Heart left ventricle (tissue), 16 donors: ENCODE measurements around the gene NUP214. TPM values are rescaled to one million over a fixed set of nuclear protein-coding genes. Genes with fewer than 3 reads are reported as not detected.
A peak's percentile ranks its signal among the peaks of the same experiment; 100 is the strongest.

Source experiments
- ATAC-seq, 4 donors: fragments of 200-7000 bp; cut with Tn5 transposase; one replicate each; pipeline ENCODE4 v1.9.1; 2020 to 2022; ENCODE audit warnings: moderate library complexity in 4 of 4, mild to moderate bottlenecking in 3 of 4, moderate number of reproducible peaks in 1 of 4
- DNase-seq, 5 donors: peaks; one replicate each; pipeline ENCODE4 v3.0.0-alpha.2; 2020
- H3K27ac ChIP-seq, 12 donors: fragments of 200-600 bp; sonication (generic) in 4 of 12; one replicate each; pipeline versions ENCODE4 v1.5.0 to v1.8.0; 2016 to 2022; ENCODE audit warnings: mild to moderate bottlenecking in 2 of 12
- H3K27me3 ChIP-seq, 9 donors: fragments of 200-600 bp; sonication (generic) in 2 of 9; one replicate each; pipeline versions ENCODE4 v1.5.1 to v1.8.0; 2016 to 2022; ENCODE audit warnings: mild to moderate bottlenecking in 3 of 9
- H3K36me3 ChIP-seq, 9 donors: fragments of 200-600 bp; sonication (generic) in 2 of 9; one replicate each; pipeline versions ENCODE4 v1.5.0 to v1.8.0; 2018 to 2022; ENCODE audit warnings: mild to moderate bottlenecking in 2 of 9
- H3K4me1 ChIP-seq, 12 donors: fragments of 200-600 bp; sonication (generic) in 4 of 12; one replicate each; pipeline versions ENCODE4 v1.5.0 to v1.8.0; 2016 to 2022; ENCODE audit warnings: mild to moderate bottlenecking in 3 of 12
- H3K4me3 ChIP-seq, 12 donors: fragments of 200-600 bp; sonication (generic) in 4 of 12; one replicate each; pipeline versions ENCODE4 v1.5.0 to v1.8.0; 2017 to 2022; ENCODE audit warnings: mild to moderate bottlenecking in 9 of 12, moderate library complexity in 4 of 12
- H3K9me3 ChIP-seq, 12 donors: fragments of 200-600 bp; sonication (generic) in 4 of 12; one replicate each; pipeline versions ENCODE4 v1.5.0 to v1.8.0; 2016 to 2022; ENCODE audit warnings: mild to moderate bottlenecking in 1 of 12
- CTCF ChIP-seq, 12 donors: fragments of 200-600 bp; sonication (generic) in 4 of 12; IDR thresholded peaks; one replicate each; pipeline versions ENCODE4 v1.5.0 to v1.8.0; 2018 to 2022; ENCODE audit warnings: antibody characterized with exemption in 12 of 12, mild to moderate bottlenecking in 5 of 12
- POLR2A ChIP-seq, 2 donors: fragments of 450-650 bp; IDR thresholded peaks; one replicate each; pipeline ENCODE4 v1.6.1; 2017; ENCODE audit warnings: antibody characterized with exemption in 2 of 2, mild to moderate bottlenecking in 2 of 2, moderate library complexity in 2 of 2
- WGBS, 4 donors: extraction: QIAGEN DNeasy Blood & Tissue Kit in 2 of 4; methylation state at CpG; one replicate each; pipeline versions ENCODE4 v1.1.5 to v1.1.7; 2013 to 2018; 5-methylcytosine and 5-hydroxymethylcytosine counted together
- intact Hi-C, 10 donors: fragments of 100-400 bp; cut with DNase I; formaldehyde crosslinking; loops; one replicate each; pipeline versions ENCODE4 v1.11.1 to v1.14.2; 2022
- polyA plus RNA-seq, 2 donors: library from polyadenylated mRNA; stranded (reverse); fragments of 200-250 nt; gene quantifications; one replicate each; pipeline ENCODE4 v1.2.3, GENCODE V29; 2013
- total RNA-seq, 9 donors: library from RNA; depleted of rRNA in 2 of 9; stranded (reverse); fragments of >200 nt in 2 of 9; fragmentation: NEBNext Ultra II Directional in 3 of 9; extraction: Animal tissue kit (Norgen Biotek cat#: 25700) in 3 of 9; gene quantifications; one replicate each; pipeline versions ENCODE4 v1.1.0 to v1.2.4, GENCODE V29; 2016 to 2023
- donor health status: ischemic (EF 13 %, LVEDD 7.1; RV severe dilation, severe dysfunction).
- donor health status: healthy with polysubstance abuse.
- donor health status: DM: no; HTN: yes; CAD: no.
- donor health status: DM: no; HTN: no; CAD: no.
- donor health status: ischemic (EF 25% LVEDD 6.9; RV normal size, moderate dysfunction).
- donor health status: ischemic (EF 25% LVEDD 5.7; RV mildly dilated, moderate dysfunction).
- donor health status: healthy.
- donor health status: DM: yes; HTN: yes; CAD: no.
- donor health status: ischemic (EF 35%, LVEDD 5.7; RV mildly dilated, moderate dysfunction).
- donor health status: nonischemic (EF 11% LVEDD 7.7; RV severe dilation, severe dysfunction).
- donor health status: DM: yes; HTN: yes; CAD: no.
- donor health status: PGD.
- donor health status: ischemic (EF 29% LVEDD 5.4; RV normal size, mild dysfunction).
- donor health status: nonischemic (EF 23%, LVEDD 6.1; RV moderate dilation, normal function).

The NUP214 gene
- total and polyA plus RNA-seq, 11 donors: 13.7 to 45.1 (median 23.6) TPM

- intact Hi-C loops: loop anchor here in 7 of 10 donors (5.0 to 10.0 kb wide), 7 partner anchors 33 to 102 kb away; no protein-coding TSS in a partner anchor
- Histone ChIP-seq H3K27ac (peak overlapping the region; percentile 53 to 99 (median 89)), H3K36me3 (no peaks in the 10 kb centered on the region), H3K27me3 (peaks cover 0 to 20% (median 0%) of the 10 kb centered on the region in 9 donors), H3K4me3 (peak overlapping the region in 1 of 12 donors; percentile 17), H3K4me1 (peaks cover 9 to 58% (median 23%) of the 10 kb centered on the region in 12 donors), H3K9me3 (no peaks in the 10 kb centered on the region)
- ATAC-seq: peak in 3 of 4 donors; percentile 8 to 21 (median 16)
- peak in 3 of 5 donors; percentile 38 to 76 (median 69) for DNase-seq
- 50 to 58% (median 53%) methylated on average over 5 to 11 of the region's 11 CpGs for WGBS, 4 donors
- TF ChIP-seq POLR2A (IDR thresholded peaks at IDR 0.05) (no peak), CTCF (IDR thresholded peaks at IDR 0.05) (no peak)
These were observed 153.9 kb downstream of the NUP214 start for GRCh38 chr9:131279196-131279862.

- no peaks in the 10 kb centered on the region for H3K9me3 ChIP-seq
- peaks cover 0 to 20% (median 0%) of the 10 kb centered on the region in 9 donors for H3K27me3 ChIP-seq
- H3K27ac ChIP-seq: peak overlapping the region in 11 of 12 donors; percentile 24 to 99 (median 90)
- ATAC-seq (no peak), DNase-seq (peak in 3 of 5 donors; percentile 7 to 28 (median 23))
- TF ChIP-seq POLR2A (IDR thresholded peaks at IDR 0.05) (no peak), CTCF (IDR thresholded peaks at IDR 0.05) (no peak)
- 66 to 70% (median 69%) methylated on average over 19 of the region's 19 CpGs for WGBS, 4 donors
- no peak overlapping the region for H3K4me3 ChIP-seq
- intact Hi-C loops: loop anchor here in 8 of 10 donors (5.0 to 10.0 kb wide), 7 partner anchors 32 to 103 kb away; no protein-coding TSS in a partner anchor
- H3K36me3 ChIP-seq: no peaks in the 10 kb centered on the region
- peaks cover 9 to 53% (median 19%) of the 10 kb centered on the region in 12 donors for H3K4me1 ChIP-seq
These were observed 154.6 kb downstream of the NUP214 start for GRCh38 chr9:131279863-131280570.

DNA sequence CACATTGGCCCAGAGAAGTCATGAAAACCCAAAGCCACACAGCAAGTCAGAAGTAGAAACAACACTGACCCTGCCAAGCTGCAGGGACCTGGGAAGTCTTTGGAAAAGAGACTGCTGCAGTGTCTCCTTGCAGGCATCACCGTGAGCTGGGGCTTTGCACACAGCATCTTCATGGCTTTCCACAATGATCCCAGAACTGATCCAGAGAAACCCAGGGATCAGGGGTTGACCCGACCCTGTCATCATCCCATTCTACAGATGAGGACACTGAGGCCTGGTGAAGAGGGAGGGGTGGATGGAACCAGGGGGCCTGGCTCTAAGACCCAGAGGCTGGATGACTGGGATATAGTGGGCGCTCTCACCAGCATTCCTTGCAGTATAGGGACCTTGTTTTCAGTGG lies 155.3 kb downstream of the NUP214 start:
- H3K4me3 ChIP-seq: no peak overlapping the region
- no peaks in the 10 kb centered on the region for H3K9me3 ChIP-seq
- no peak for ATAC-seq
- intact Hi-C loops: loop anchor here in 2 of 10 donors (5.0 to 10.0 kb wide), 2 partner anchors 52 to 54 kb away; no protein-coding TSS in a partner anchor
- no peaks in the 10 kb centered on the region for H3K36me3 ChIP-seq
- peaks cover 0 to 20% (median 0%) of the 10 kb centered on the region in 9 donors for H3K27me3 ChIP-seq
- TF ChIP-seq CTCF (IDR thresholded peaks at IDR 0.05): no peak
- no peak for TF ChIP-seq POLR2A (IDR thresholded peaks at IDR 0.05)
- 79 to 93% (median 90%) methylated on average over 3 of the region's 3 CpGs for WGBS, 4 donors
- H3K4me1 ChIP-seq: peaks cover 9 to 52% (median 19%) of the 10 kb centered on the region in 12 donors
- no peak for DNase-seq
- H3K27ac ChIP-seq: peak overlapping the region in 1 of 12 donors; percentile 98
